Upper lobe of left lung (tissue), 6 donors: Measurements from ENCODE around the gene UBE2D3. TPM values are rescaled to one million over a fixed set of nuclear protein-coding genes. Genes with fewer than 3 reads are reported as not detected.
"Not testable (repeated sequence)": the region's sequence is repeated elsewhere in the genome, so short reads cannot be mapped to it uniquely, and the experiment has no call there.

Source experiments
- ATAC-seq, 2 donors: fragments of 200-7000 bp; cut with Tn5 transposase; one replicate each; pipeline ENCODE4 v1.9.1; 2022; ENCODE audit warnings: mild to moderate bottlenecking in 2 of 2, moderate library complexity in 2 of 2; ENCODE audit not compliant: low FRiP score in 2 of 2
- DNase-seq, 2 donors: peaks; one replicate each; pipeline ENCODE4 v3.0.0-alpha.2; 2019 to 2020
- H3K27ac ChIP-seq, 4 donors: fragments of 200-600 bp; sonication (generic); one replicate each; pipeline ENCODE4 v1.5.1; 2016 to 2019
- H3K27me3 ChIP-seq, 4 donors: fragments of 200-600 bp; sonication (generic); one replicate each; pipeline ENCODE4 v1.5.1; 2017 to 2019
- H3K36me3 ChIP-seq, 4 donors: fragments of 200-600 bp; sonication (generic); one replicate each; pipeline ENCODE4 v1.5.1; 2016 to 2019
- H3K4me1 ChIP-seq, 4 donors: fragments of 200-600 bp; sonication (generic); one replicate each; pipeline ENCODE4 v1.5.1; 2018 to 2019
- H3K4me3 ChIP-seq, 4 donors: fragments of 200-600 bp; sonication (generic); one replicate each; pipeline ENCODE4 v1.5.1; 2017 to 2019; ENCODE audit warnings: mild to moderate bottlenecking in 2 of 4, moderate library complexity in 1 of 4
- H3K9me3 ChIP-seq, 4 donors: fragments of 200-600 bp; sonication (generic); one replicate each; pipeline ENCODE4 v1.5.1; 2018 to 2019
- EP300 ChIP-seq, 4 donors: sonication (generic); formaldehyde crosslinking; IDR thresholded peaks; one replicate each; pipeline ENCODE4 v1.5.1; 2017; ENCODE audit warnings: antibody characterized with exemption in 4 of 4, control low read depth in 2 of 4
- POLR2A ChIP-seq, 4 donors: fragments of 450-650 bp; IDR thresholded peaks; one replicate each; pipeline ENCODE4 v1.5.1; 2016 to 2017; ENCODE audit warnings: antibody characterized with exemption in 4 of 4, mild to moderate bottlenecking in 2 of 4
- POLR2AphosphoS5 ChIP-seq, 2 donors: sonication (generic); formaldehyde crosslinking; IDR thresholded peaks; one replicate each; pipeline ENCODE4 v1.5.1; 2017; ENCODE audit warnings: antibody characterized with exemption in 2 of 2
- WGBS, 2 donors: methylation state at CpG; one replicate each; pipeline ENCODE4 v1.1.5; 2017 to 2018; 5-methylcytosine and 5-hydroxymethylcytosine counted together
- total RNA-seq, 6 donors: library from RNA; depleted of rRNA in 4 of 6; stranded (reverse); fragments of >200 nt in 4 of 6; gene quantifications; one replicate each; pipeline versions ENCODE4 v1.1.0 to v1.2.1, GENCODE V29; 2016 to 2021
- TF ChIP-seq, protein P1 (sequence below), 6 experiments: fragments of 450-650 bp in 4 of 6; fragments of 200-600 bp in 2 of 6; sonication (generic) in 2 of 6; IDR thresholded peaks; one replicate each; pipeline ENCODE4 v1.5.1; 2016 to 2019; ENCODE audit warnings: antibody characterized with exemption in 6 of 6
- donor health status: DM: no; HTN: no; CAD: no; lungs with moderate emphysema.
- donor health status: DM: no; HTN: yes; CAD: no; lungs with severe emphysema.

Gene UBE2D3
- total RNA-seq, 6 donors from 2014 or later, result 215 to 376 (median 317) TPM

DNA sequence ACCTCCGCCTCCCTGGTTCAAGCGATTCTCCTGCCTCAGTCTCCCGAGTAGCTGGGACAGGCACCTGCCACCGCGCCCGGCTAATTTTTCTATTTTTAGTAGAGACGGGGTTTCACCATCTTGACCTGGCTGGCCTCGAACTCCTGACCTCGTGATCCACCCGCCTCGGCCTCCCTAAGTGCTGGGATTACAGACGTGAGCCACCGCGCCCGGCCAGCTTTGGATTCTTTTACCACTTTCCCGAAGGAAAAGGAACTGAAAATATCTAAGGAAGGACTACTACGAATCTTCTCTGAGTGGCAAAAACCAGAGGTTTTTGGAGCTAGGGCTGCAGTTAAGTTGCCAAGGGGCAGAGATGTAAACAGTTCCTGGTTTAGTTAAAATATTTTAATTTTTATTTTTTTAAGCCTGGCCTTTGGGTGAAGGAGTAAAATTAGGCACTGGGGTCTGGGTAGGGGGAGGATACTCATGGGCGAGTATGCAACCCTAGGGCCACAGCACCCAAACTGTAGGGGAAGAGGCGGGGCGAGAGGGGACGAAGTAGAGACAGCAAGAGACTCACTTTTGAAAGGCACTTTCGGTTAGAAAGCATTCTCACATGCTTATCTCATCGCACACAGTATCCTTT, 40.9 kb upstream of the UBE2D3 start:
- 13 to 16% methylated on average over 18 to 23 of the region's 23 CpGs for WGBS, 2 donors
- peak overlapping the region; percentile 59 to 93 (median 72) for H3K4me3 ChIP-seq
- H3K27ac ChIP-seq, result peak overlapping the region; percentile 94 to 97 (median 95)
- peaks cover 14 to 24% (median 19%) of the 10 kb centered on the region in 4 donors for H3K4me1 ChIP-seq
- H3K36me3 ChIP-seq, result no peaks in the 10 kb centered on the region
- peak; percentile 69 to 77 for ATAC-seq
- H3K9me3 ChIP-seq, result no peaks in the 10 kb centered on the region
- no peaks in the 10 kb centered on the region for H3K27me3 ChIP-seq
- TF ChIP-seq POLR2A (IDR thresholded peaks at IDR 0.05) (no peak), EP300 (IDR thresholded peaks at IDR 0.05) (no peak), POLR2AphosphoS5 (IDR thresholded peaks at IDR 0.05) (no peak)
- TF ChIP-seq, protein P1, sequence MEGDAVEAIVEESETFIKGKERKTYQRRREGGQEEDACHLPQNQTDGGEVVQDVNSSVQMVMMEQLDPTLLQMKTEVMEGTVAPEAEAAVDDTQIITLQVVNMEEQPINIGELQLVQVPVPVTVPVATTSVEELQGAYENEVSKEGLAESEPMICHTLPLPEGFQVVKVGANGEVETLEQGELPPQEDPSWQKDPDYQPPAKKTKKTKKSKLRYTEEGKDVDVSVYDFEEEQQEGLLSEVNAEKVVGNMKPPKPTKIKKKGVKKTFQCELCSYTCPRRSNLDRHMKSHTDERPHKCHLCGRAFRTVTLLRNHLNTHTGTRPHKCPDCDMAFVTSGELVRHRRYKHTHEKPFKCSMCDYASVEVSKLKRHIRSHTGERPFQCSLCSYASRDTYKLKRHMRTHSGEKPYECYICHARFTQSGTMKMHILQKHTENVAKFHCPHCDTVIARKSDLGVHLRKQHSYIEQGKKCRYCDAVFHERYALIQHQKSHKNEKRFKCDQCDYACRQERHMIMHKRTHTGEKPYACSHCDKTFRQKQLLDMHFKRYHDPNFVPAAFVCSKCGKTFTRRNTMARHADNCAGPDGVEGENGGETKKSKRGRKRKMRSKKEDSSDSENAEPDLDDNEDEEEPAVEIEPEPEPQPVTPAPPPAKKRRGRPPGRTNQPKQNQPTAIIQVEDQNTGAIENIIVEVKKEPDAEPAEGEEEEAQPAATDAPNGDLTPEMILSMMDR (IDR thresholded peaks at IDR 0.05), result no peak
- peak in 1 of 2 donors; percentile 38 for DNase-seq

DNA sequence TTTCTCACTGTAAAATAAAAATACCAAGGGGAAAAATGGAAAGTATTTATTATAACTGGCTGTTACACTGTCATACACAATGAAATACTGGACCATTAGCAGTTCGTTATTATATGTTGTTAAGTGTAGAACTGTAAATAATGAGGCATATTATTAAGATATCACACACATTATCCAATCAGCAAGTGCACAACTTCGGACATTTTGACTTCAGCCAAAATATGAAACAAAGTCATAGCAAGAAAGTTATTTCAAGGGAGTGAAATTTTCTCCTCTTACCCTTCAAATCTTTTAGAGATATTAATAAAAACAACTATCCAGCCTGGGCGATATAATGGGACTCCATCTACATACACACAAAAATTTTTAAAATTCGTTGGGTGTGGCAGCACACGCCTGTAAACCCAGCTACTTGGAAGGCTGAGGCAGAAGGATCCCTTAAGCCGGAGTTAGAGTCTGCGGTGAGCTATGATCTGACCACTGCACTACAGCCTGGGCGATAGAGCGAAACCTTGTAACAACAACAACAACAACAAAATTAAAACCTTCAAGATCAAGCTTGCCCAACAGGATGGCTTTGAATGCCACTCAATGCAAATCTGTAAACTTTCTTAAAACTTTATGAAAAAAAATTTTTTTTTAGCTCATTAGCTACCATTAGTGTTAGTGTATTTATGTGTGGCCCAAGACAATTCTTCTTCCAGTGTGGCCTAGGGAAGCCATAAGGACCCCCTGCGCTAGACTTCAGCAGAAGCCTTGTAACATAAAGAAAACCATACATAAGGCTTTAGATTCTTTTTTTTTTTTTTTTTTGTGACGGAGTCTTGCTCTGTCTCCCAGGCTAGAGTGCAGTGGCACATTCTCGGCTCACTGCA, 40.2 kb upstream of the UBE2D3 start:
- Histone ChIP-seq H3K9me3 (no peaks in the 10 kb centered on the region), H3K27ac (peak overlapping the region; percentile 94 to 97 (median 95)), H3K27me3 (no peaks in the 10 kb centered on the region), H3K36me3 (no peaks in the 10 kb centered on the region), H3K4me1 (peaks cover 14 to 24% (median 19%) of the 10 kb centered on the region in 4 donors), H3K4me3 (peak overlapping the region in 3 of 4 donors; percentile 59 to 93 (median 85))
- no peak for ATAC-seq
- WGBS, 2 donors, result 78 to 82% methylated on average over 12 of the region's 12 CpGs
- TF ChIP-seq POLR2A (IDR thresholded peaks at IDR 0.05) (no peak), EP300 (IDR thresholded peaks at IDR 0.05) (no peak)
- no peak for DNase-seq

DNA sequence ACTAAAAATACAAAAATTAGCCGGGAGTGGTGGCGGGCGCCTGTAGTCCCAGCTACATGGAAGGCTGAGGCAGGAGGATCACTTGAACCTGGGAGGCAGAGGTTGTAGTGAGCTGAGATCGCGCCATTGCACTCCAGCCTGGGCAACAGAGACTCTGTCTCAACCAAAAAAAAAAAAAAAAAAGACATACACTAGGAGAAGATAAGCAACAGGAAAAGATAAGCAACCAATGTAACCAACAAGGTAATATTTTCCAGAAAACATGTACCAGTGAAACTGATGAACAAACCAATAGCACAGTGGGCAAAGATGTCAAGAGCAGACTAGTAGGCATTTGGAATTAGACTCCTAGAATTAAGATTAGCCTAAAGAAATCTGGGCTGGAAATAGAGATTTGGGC, 38.0 kb upstream of the UBE2D3 start:
- H3K27me3 ChIP-seq, H3K36me3 ChIP-seq, ATAC-seq, H3K4me3 ChIP-seq, H3K9me3 ChIP-seq, H3K27ac ChIP-seq, DNase-seq: not testable (repeated sequence)
- H3K4me1 ChIP-seq, result peaks cover 11 to 18% (median 15%) of the 10 kb centered on the region in 4 donors
- WGBS, 2 donors, result 99 to 100% methylated on average over 5 of the region's 5 CpGs

DNA sequence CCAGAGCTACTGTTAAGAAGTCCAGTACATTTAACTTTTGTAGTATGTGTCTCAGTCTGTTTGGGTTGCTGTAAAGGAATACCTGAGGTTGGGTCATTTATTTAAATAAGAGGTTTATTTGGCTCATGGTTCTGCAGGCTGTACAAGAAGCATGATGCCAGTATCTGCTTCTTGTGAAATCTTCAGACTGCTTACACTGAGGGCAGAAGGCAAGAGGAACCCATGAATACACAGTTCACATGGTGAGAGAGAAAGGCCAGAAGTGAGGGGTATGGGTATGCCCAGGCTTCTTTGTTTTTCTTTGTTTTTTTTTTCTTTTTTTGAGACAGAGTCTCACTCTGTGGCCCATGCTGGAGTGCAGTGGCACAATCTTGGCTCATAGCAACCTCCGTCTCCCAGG, 35.4 kb upstream of the UBE2D3 start:
- peak in 1 of 2 donors; percentile 58 for ATAC-seq

DNA sequence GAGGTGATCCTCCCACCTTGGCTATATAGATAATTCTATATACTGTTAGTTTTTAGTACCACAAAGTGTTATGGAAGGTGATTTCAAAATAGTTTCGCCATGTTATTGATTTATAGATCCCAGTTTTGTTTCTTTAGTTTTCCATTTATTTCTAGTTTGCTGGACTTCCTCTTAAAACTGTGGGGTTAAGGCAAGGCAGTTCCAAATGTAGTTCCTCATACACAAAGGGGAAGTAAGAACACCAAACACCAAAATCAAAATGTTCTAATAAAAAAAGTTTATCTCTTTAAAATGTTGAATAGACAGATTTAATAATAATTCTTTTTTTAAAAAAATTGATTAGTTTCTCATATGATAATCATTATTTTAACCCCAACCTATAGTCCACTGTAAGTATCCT, 34.7 kb upstream of the UBE2D3 start:
- no peak for TF ChIP-seq POLR2A (IDR thresholded peaks at IDR 0.05)
- no peak for TF ChIP-seq EP300 (IDR thresholded peaks at IDR 0.05)
- TF ChIP-seq POLR2AphosphoS5 (IDR thresholded peaks at IDR 0.05), result no peak
- TF ChIP-seq, protein P1 (IDR thresholded peaks at IDR 0.05), result no peak
- H3K9me3 ChIP-seq, result peaks cover 4 to 14% (median 8%) of the 10 kb centered on the region in 4 donors
- no peaks in the 10 kb centered on the region for H3K36me3 ChIP-seq
- peak in 1 of 2 donors; percentile 67 for ATAC-seq
- no peak for DNase-seq
- no peak overlapping the region for H3K4me3 ChIP-seq
- no peaks in the 10 kb centered on the region for H3K27me3 ChIP-seq
- no peak overlapping the region for H3K27ac ChIP-seq
- WGBS, 2 donors, result 64 to 78% methylated on average over 1 of the region's 1 CpG
- no peaks in the 10 kb centered on the region for H3K4me1 ChIP-seq

More for the DNA sequence above, 35.4 kb upstream of the UBE2D3 start:
- Histone ChIP-seq H3K9me3 (peaks cover 4 to 14% (median 8%) of the 10 kb centered on the region in 4 donors), H3K27me3 (no peaks in the 10 kb centered on the region), H3K27ac (peak overlapping the region in 1 of 4 donors; percentile 8), H3K36me3 (no peaks in the 10 kb centered on the region), H3K4me3 (no peak overlapping the region), H3K4me1 (peaks cover 4 to 7% (median 5%) of the 10 kb centered on the region in 4 donors)
- 100% methylated on average over 1 of the region's 1 CpG for WGBS, 2 donors
- DNase-seq, result no peak
- TF ChIP-seq POLR2A (IDR thresholded peaks at IDR 0.05) (no peak), POLR2AphosphoS5 (IDR thresholded peaks at IDR 0.05) (no peak), EP300 (IDR thresholded peaks at IDR 0.05) (no peak)
- TF ChIP-seq, protein P1 (IDR thresholded peaks at IDR 0.05), result no peak
